Adrenal gland (tissue), 12 donors: Measurements from ENCODE around the gene SPATA9. TPM values are rescaled to one million over a fixed set of nuclear protein-coding genes. Genes with fewer than 3 reads are reported as not detected.
A peak's percentile ranks its signal among the peaks of the same experiment; 100 is the strongest.

Experiments used
- DNase-seq, 7 donors: peaks; one replicate each; pipeline ENCODE4 v3.0.0-alpha.2; 2019 to 2020
- H3K27ac ChIP-seq, 5 donors: fragments of 200-600 bp; sonication (generic) in 4 of 5; 1 replicate in 3 of 5; 2 replicates in 2 of 5; pipeline versions ENCODE4 v1.5.1 to v1.8.0; 2016 to 2020; ENCODE audit warnings: mild to moderate bottlenecking in 1 of 5
- H3K27me3 ChIP-seq: fragments of 200-600 bp; 2 replicates; pipeline ENCODE4 v1.8.0; 2021
- H3K36me3 ChIP-seq, 2 donors: fragments of 200-600 bp; replicated peaks in 1 of 2; 1 replicate in 1 of 2; 2 replicates in 1 of 2; pipeline versions ENCODE4 v1.5.1 to v1.8.0; 2018 to 2022
- H3K4me1 ChIP-seq, 2 donors: fragments of 200-600 bp; replicated peaks in 1 of 2; 1 replicate in 1 of 2; 2 replicates in 1 of 2; pipeline versions ENCODE4 v1.5.1 to v1.8.0; 2018 to 2021
- H3K4me3 ChIP-seq, 4 donors: fragments of 200-600 bp; sonication (generic) in 3 of 4; one replicate each; pipeline ENCODE4 v1.5.1; 2016 to 2018
- H3K9me3 ChIP-seq, 3 donors: fragments of 200-600 bp; sonication (generic) in 1 of 3; replicated peaks in 1 of 3; 1 replicate in 2 of 3; 2 replicates in 1 of 3; pipeline versions ENCODE4 v1.5.1 to v1.8.0; 2016 to 2021
- CTCF ChIP-seq, 6 experiments: fragments of 450-650 bp in 4 of 6; fragments of 200-600 bp in 2 of 6; sonication (generic) in 1 of 6; IDR thresholded peaks; 1 replicate in 5 of 6; 2 replicates in 1 of 6; pipeline versions ENCODE4 v1.5.1 to v1.8.0; 2016 to 2021; ENCODE audit warnings: antibody characterized with exemption in 6 of 6, mild to moderate bottlenecking in 2 of 6, moderate library complexity in 1 of 6
- POLR2A ChIP-seq, 2 donors: fragments of 450-650 bp; IDR thresholded peaks; one replicate each; pipeline ENCODE4 v1.6.1; 2017; ENCODE audit warnings: antibody characterized with exemption in 2 of 2, mild to moderate bottlenecking in 2 of 2, moderate library complexity in 1 of 2
- WGBS, 4 donors: extraction: QIAGEN DNeasy Blood & Tissue Kit in 2 of 4; methylation state at CpG; one replicate each; pipeline versions ENCODE4 v1.1.5 to v1.1.7; 2013 to 2017; 5-methylcytosine and 5-hydroxymethylcytosine counted together
- intact Hi-C, 2 donors: fragments of 100-400 bp; cut with DNase I; formaldehyde crosslinking; loops; one replicate each; pipeline versions ENCODE4 v1.14.1 to v1.15.0; 2022 to 2023
- polyA plus RNA-seq, 3 donors: library from polyadenylated mRNA; stranded (reverse); fragments of 200-250 nt in 2 of 3; fragments of 350-450 nt in 1 of 3; fragmentation: Illumina TruSeq in 1 of 3; extraction: RNeasy Lipid Tissue Mini Kit (QIAGEN cat#74804) in 1 of 3; gene quantifications; one replicate each; pipeline ENCODE4 v1.2.3, GENCODE V29; 2013 to 2014
- total RNA-seq, 9 donors: library from RNA; depleted of rRNA in 4 of 9; stranded (reverse); fragments of >200 nt in 4 of 9; fragments of 120-200 nt in 1 of 9; fragmentation: NEBNext Ultra II Directional in 1 of 9; extraction: Animal tissue kit (Norgen Biotek cat#: 25700) in 1 of 9; gene quantifications; one replicate each; pipeline versions ENCODE4 v1.1.0 to v1.2.4, GENCODE V29; 2013 to 2023
- donor health status: healthy with polysubstance abuse.
- donor health status: Bipolar disorder and iron deficiency.
- donor health status: DM: yes; HTN: yes; CAD: no.
- donor health status: DM: no; HTN: no; CAD: no.
- donor health status: DM: no; HTN: no; CAD: no.
- donor health status: DM: yes; HTN: yes; CAD: no.

Gene SPATA9
- total and polyA plus RNA-seq, 12 donors, result 0.26 to 2.7 (median 0.63) TPM; not detected in 5

GRCh38 chr5:95730011-95730700, 47.4 kb upstream of the SPATA9 start:
- H3K9me3 ChIP-seq, result no peaks in the 10 kb centered on the region
- H3K27me3 ChIP-seq, result no peaks in the 10 kb centered on the region
- peak overlapping the region; percentile 77 to 98 (median 98) for H3K27ac ChIP-seq
- peak overlapping the region in 2 of 4 donors; percentile 87 to 91 for H3K4me3 ChIP-seq
- DNase-seq, result no peak
- intact Hi-C loops, result loop anchor here in 1 of 2 donors (5.0 kb wide), 1 partner anchor 68 kb away; no protein-coding TSS in a partner anchor
- TF ChIP-seq POLR2A (IDR thresholded peaks at IDR 0.05) (no peak), CTCF (IDR thresholded peaks at IDR 0.05) (no peak)
- H3K4me1 ChIP-seq, result peaks cover 59 to 75% of the 10 kb centered on the region in 2 donors
- 28 to 35% (median 33%) methylated on average over 11 of the region's 11 CpGs for WGBS, 4 donors
- H3K36me3 ChIP-seq, result no peaks in the 10 kb centered on the region

GRCh38 chr5:95729115-95730010, 46.6 kb upstream of the SPATA9 start:
- WGBS, 4 donors, result 92 to 96% (median 94%) methylated on average over 8 of the region's 8 CpGs
- no peak for DNase-seq
- no peak for TF ChIP-seq POLR2A (IDR thresholded peaks at IDR 0.05)
- TF ChIP-seq CTCF (IDR thresholded peaks at IDR 0.05), result no peak
- Histone ChIP-seq H3K4me1 (peaks cover 55 to 67% of the 10 kb centered on the region in 2 donors), H3K27ac (peak overlapping the region in 3 of 5 donors; percentile 72 to 98 (median 77)), H3K9me3 (no peaks in the 10 kb centered on the region), H3K27me3 (no peaks in the 10 kb centered on the region), H3K4me3 (no peak overlapping the region), H3K36me3 (no peaks in the 10 kb centered on the region)
- intact Hi-C loops, result loop anchor here in 1 of 2 donors (5.0 kb wide), 1 partner anchor 67 kb away; no protein-coding TSS in a partner anchor

- H3K36me3 ChIP-seq, result no peaks in the 10 kb centered on the region
- no peaks in the 10 kb centered on the region for H3K9me3 ChIP-seq
- H3K4me3 ChIP-seq, result no peak overlapping the region
- H3K27ac ChIP-seq, result peak overlapping the region in 4 of 5 donors; percentile 30 to 72 (median 66)
- no peaks in the 10 kb centered on the region for H3K27me3 ChIP-seq
- 52 to 65% (median 60%) methylated on average over 3 of the region's 3 CpGs for WGBS, 4 donors
- no peak for DNase-seq
- peaks cover 53 to 64% of the 10 kb centered on the region in 2 donors for H3K4me1 ChIP-seq
- TF ChIP-seq CTCF (IDR thresholded peaks at IDR 0.05), result no peak
- TF ChIP-seq POLR2A (IDR thresholded peaks at IDR 0.05), result no peak
- intact Hi-C loops, result no loop called here
Observed at GRCh38 chr5:95728494-95729114, 45.8 kb upstream of the SPATA9 start.

- DNase-seq, result peak in 1 of 7 donors; percentile 35
- intact Hi-C loops, result no loop called here
- H3K27ac ChIP-seq, result peak overlapping the region in 4 of 5 donors; percentile 46 to 72 (median 66)
- no peak overlapping the region for H3K4me3 ChIP-seq
- WGBS, 4 donors, result 23 to 35% (median 27%) methylated on average over 2 of the region's 2 CpGs
- H3K36me3 ChIP-seq, result no peaks in the 10 kb centered on the region
- no peak for TF ChIP-seq CTCF (IDR thresholded peaks at IDR 0.05)
- peak in 1 of 2 donors; percentile 44 for TF ChIP-seq POLR2A (IDR thresholded peaks at IDR 0.05)
- H3K27me3 ChIP-seq, result no peaks in the 10 kb centered on the region
- no peaks in the 10 kb centered on the region for H3K9me3 ChIP-seq
- peaks cover 54 to 63% of the 10 kb centered on the region in 2 donors for H3K4me1 ChIP-seq
Observed at GRCh38 chr5:95727764-95728191, 45.0 kb upstream of the SPATA9 start.
